HG03432 (cell line): Measurements from ENCODE around the gene EEF1AKMT4.

ENCODE experiments used
- ATAC-seq: cut with Tn5 transposase; IDR thresholded peaks from one replicate; pipeline ENCODE4 v1.9.1; 2021; ENCODE audit warnings: mild to moderate bottlenecking, moderate library complexity; ENCODE audit not compliant: unreplicated experiment

EEF1AKMT4 gene

GRCh38 chr3:184249412-184250166 lies at the start of gene EEF1AKMT4:
Gene EEF1AKMT4 (plus strand): TSS chr3:184249672. CDS start chr3:184249695, 23 bp downstream.
- ATAC-seq = peak; percentile 90

GRCh38 chr3:184200825-184201224 lies 48.6 kb upstream of the EEF1AKMT4 start:
- ATAC-seq = no peak

- no peak for ATAC-seq
These were observed 45.9 kb upstream of the EEF1AKMT4 start for GRCh38 chr3:184203526-184203925.

- no peak for ATAC-seq
These were observed 40.1 kb upstream of the EEF1AKMT4 start for GRCh38 chr3:184209146-184209923.

GRCh38 chr3:184211297-184211696 lies 38.2 kb upstream of the EEF1AKMT4 start:
- no peak for ATAC-seq

- ATAC-seq = no peak
These were observed 37.8 kb upstream of the EEF1AKMT4 start for GRCh38 chr3:184211718-184212117.

- no peak for ATAC-seq
These were observed 30.7 kb upstream of the EEF1AKMT4 start for GRCh38 chr3:184218814-184219213.

GRCh38 chr3:184222521-184222920 lies 27.0 kb upstream of the EEF1AKMT4 start:
- ATAC-seq = no peak

GRCh38 chr3:184223946-184224345 lies 25.5 kb upstream of the EEF1AKMT4 start:
- ATAC-seq = no peak

- ATAC-seq = peak; percentile 37
These were observed 22.0 kb upstream of the EEF1AKMT4 start for GRCh38 chr3:184227481-184227935.

- no peak for ATAC-seq
These were observed 20.9 kb upstream of the EEF1AKMT4 start for GRCh38 chr3:184228376-184229137.

- peak; percentile 80 for ATAC-seq
These were observed 19.9 kb upstream of the EEF1AKMT4 start, which contains the start of gene VWA5B2 for GRCh38 chr3:184229394-184230080. Gene VWA5B2 (plus strand): TSS chr3:184229585. CDS start chr3:184230529, 944 bp downstream.

- no peak for ATAC-seq
These were observed 19.3 kb upstream of the EEF1AKMT4 start for GRCh38 chr3:184230081-184230602.

GRCh38 chr3:184230603-184231528 lies 18.6 kb upstream of the EEF1AKMT4 start:
- ATAC-seq = no peak

GRCh38 chr3:184231671-184232070 lies 17.8 kb upstream of the EEF1AKMT4 start:
- no peak for ATAC-seq

GRCh38 chr3:184233127-184233843 lies 16.2 kb upstream of the EEF1AKMT4 start:
- no peak for ATAC-seq

- no peak for ATAC-seq
These were observed 15.2 kb upstream of the EEF1AKMT4 start for GRCh38 chr3:184234224-184234623.

- ATAC-seq = no peak
These were observed 14.6 kb upstream of the EEF1AKMT4 start for GRCh38 chr3:184234671-184235380.
